Measurements from ENCODE around the gene DMRTB1.

DNA sequence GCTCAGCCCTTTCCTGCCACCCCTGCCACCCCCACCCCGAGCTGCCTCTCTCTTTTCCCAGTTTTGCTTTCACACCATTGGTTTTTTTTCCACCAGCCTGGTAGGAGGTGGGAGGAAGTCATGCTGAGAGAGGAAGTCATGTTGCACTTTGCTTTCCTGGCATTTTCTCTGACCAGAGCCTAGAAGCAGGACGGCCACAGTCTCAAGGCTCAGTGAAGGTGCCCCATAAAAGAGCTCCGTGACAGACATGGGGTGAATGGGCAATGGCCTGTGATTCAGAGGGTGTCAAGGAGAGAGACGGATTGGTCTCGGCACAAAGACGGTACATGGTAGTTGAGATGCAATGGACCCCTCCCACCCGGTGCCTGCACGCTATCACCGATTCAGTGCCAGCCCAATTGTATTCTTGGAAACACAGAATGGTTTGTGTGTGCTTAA is 42.1 kb upstream of the DMRTB1 start:
- TF ChIP-seq, protein P1, sequence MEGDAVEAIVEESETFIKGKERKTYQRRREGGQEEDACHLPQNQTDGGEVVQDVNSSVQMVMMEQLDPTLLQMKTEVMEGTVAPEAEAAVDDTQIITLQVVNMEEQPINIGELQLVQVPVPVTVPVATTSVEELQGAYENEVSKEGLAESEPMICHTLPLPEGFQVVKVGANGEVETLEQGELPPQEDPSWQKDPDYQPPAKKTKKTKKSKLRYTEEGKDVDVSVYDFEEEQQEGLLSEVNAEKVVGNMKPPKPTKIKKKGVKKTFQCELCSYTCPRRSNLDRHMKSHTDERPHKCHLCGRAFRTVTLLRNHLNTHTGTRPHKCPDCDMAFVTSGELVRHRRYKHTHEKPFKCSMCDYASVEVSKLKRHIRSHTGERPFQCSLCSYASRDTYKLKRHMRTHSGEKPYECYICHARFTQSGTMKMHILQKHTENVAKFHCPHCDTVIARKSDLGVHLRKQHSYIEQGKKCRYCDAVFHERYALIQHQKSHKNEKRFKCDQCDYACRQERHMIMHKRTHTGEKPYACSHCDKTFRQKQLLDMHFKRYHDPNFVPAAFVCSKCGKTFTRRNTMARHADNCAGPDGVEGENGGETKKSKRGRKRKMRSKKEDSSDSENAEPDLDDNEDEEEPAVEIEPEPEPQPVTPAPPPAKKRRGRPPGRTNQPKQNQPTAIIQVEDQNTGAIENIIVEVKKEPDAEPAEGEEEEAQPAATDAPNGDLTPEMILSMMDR (IDR thresholded peaks at IDR 0.05; ENCODE audit: poor library complexity): no peak
- TF ChIP-seq EZH2 (IDR thresholded peaks at IDR 0.05; ENCODE audit: borderline replicate concordance): no peak
